Activated T-helper 17 cell treated with anti-CD3 and anti-CD28 coated beads, Interleukin-2, amount 50 U/mL, for 72 hours (primary cell): ENCODE measurements around the gene MED10. TPM values are rescaled to one million over a fixed set of nuclear protein-coding genes. Genes with fewer than 3 reads are reported as not detected.

Source experiments
- ATAC-seq: fragments of 150-1000 bp; cut with Tn5 transposase; replicated peaks from 2 replicates; pipeline ENCODE4 v1.10.0; 2021; ENCODE audit warnings: mild to moderate bottlenecking, moderate library complexity
- H3K27ac Mint-ChIP-seq: one replicate; pipeline ENCODE4 v1.8.0; 2022; ENCODE audit warnings: mixed read lengths
- H3K27me3 Mint-ChIP-seq: one replicate; pipeline ENCODE4 v1.8.0; 2022; ENCODE audit warnings: mixed read lengths
- H3K36me3 Mint-ChIP-seq: one replicate; pipeline ENCODE4 v1.8.0; 2022; ENCODE audit warnings: low read depth, mild to moderate bottlenecking, mixed read lengths
- H3K4me1 Mint-ChIP-seq: one replicate; pipeline ENCODE4 v1.8.0; 2022; ENCODE audit warnings: mixed read lengths
- H3K4me3 Mint-ChIP-seq: one replicate; pipeline ENCODE4 v1.8.0; 2022; ENCODE audit warnings: mild to moderate bottlenecking, mixed read lengths
- H3K9me3 Mint-ChIP-seq: one replicate; pipeline ENCODE4 v1.8.0; 2022; ENCODE audit warnings: mixed read lengths
- total RNA-seq, 2 donors: library from RNA; stranded (reverse); gene quantifications; one replicate each; pipeline ENCODE4 v1.2.3, GENCODE V29; 2022

The MED10 gene
- total RNA-seq, 2 donors from 2014 or later: 65.8 to 92.1 TPM

DNA sequence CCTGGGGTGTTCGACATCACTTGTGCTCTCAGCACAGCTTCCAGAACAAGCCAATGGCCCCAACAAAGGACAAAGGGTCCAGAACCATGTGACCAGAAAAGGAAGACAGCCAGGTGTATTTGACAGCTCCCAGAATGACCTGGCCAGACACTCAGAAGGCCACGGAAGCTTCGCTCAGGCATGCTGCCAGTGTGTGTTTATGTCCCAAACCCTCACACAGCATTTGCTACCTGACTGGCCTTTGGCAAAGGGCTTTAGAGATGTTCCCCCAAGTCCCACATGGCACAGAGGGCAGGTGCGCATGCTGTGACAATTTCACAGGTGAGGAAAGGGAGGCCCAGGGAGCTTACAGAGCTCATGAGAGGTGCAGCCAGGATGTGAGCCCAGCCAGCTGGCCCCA is 39.5 kb downstream of the MED10 start:
- Mint-ChIP-seq H3K27me3 (no peaks in the 10 kb centered on the region), H3K4me1 (no peaks in the 10 kb centered on the region), H3K4me3 (no peak overlapping the region), H3K27ac (no peak overlapping the region), H3K36me3 (no peaks in the 10 kb centered on the region), H3K9me3 (no peaks in the 10 kb centered on the region)
- ATAC-seq: no peak

DNA sequence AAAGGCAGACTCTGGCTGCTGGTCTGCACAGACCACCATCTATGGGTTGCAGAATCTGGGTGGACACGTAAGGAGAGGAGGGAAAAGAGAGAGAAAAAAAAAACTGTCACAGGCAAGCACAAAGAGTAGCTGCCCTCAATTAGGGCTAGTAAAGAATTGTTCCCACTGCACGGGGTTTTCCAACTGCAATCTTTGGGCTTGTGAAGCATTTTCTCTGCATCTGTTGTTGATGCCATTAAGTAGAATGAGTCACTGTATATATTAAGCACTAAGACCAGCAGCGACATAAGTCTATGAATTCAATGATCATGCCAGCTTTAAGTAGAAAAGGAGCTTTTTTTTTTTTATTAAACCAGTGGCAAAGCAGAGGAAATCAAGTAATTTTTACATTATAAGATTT is 40.2 kb downstream of the MED10 start:
- Mint-ChIP-seq H3K27ac (no peak overlapping the region), H3K36me3 (no peaks in the 10 kb centered on the region), H3K4me1 (no peaks in the 10 kb centered on the region), H3K4me3 (no peak overlapping the region), H3K9me3 (no peaks in the 10 kb centered on the region), H3K27me3 (no peaks in the 10 kb centered on the region)
- no peak for ATAC-seq

DNA sequence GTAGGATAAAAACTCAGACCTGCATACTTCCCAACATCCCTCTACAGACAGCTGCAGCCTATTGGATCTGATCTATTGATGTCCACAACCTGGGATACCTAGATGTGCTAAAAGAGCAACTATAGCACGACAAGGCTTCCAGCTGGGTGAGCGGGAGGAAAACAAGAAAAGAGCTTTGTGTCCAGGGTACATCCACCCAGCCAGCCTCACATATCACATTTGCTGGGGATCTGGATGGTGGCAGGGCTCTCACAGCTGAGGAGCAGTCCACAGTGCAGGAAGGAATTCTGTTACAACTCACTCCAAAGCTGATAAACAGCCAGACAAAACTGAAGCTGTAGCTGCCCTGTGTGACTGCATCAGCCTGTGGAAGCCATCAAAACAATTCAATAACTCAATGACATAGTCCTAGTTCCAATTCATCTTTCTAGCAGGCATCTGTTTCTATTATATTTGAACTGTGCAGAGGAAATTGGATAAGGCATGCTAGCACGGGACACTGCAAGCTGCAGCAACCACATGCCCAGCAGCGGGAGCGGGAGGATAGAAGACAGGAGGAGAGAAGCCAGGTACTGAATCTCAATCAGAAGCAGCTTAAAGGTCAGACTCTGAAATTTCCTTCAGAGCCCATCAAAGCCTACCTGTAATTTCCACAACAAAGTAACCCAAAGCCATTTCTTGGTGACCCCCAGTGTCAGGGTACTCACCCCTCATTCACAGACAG is 45.0 kb downstream of the MED10 start:
- Mint-ChIP-seq H3K27ac (no peak overlapping the region), H3K9me3 (peaks cover 9% of the 10 kb centered on the region), H3K36me3 (no peaks in the 10 kb centered on the region), H3K4me1 (no peaks in the 10 kb centered on the region), H3K4me3 (no peak overlapping the region), H3K27me3 (no peaks in the 10 kb centered on the region)
- ATAC-seq: no peak

DNA sequence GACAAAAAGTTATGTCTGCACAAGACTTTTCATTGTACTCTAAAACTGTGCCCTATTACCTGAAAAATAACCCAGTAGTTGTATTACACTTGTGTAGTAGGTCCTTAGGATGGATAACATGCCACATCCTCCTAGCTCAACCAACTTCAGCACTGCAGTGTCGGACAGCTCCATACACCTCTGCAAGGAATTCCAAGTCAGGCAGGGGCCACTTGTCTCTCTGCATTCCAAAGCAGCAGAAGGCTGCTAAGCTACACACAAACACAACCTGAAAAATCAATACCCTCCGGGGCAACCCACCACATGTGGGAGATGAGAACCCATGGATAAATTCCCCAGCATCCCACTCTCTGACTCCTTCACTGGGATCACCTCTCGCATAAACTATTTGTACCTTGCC is 50.2 kb downstream of the MED10 start:
- no peak overlapping the region for H3K4me3 Mint-ChIP-seq
- no peaks in the 10 kb centered on the region for H3K27me3 Mint-ChIP-seq
- ATAC-seq: no peak
- H3K4me1 Mint-ChIP-seq: no peaks in the 10 kb centered on the region
- no peak overlapping the region for H3K27ac Mint-ChIP-seq
- peaks cover 9% of the 10 kb centered on the region for H3K9me3 Mint-ChIP-seq
- H3K36me3 Mint-ChIP-seq: no peaks in the 10 kb centered on the region

DNA sequence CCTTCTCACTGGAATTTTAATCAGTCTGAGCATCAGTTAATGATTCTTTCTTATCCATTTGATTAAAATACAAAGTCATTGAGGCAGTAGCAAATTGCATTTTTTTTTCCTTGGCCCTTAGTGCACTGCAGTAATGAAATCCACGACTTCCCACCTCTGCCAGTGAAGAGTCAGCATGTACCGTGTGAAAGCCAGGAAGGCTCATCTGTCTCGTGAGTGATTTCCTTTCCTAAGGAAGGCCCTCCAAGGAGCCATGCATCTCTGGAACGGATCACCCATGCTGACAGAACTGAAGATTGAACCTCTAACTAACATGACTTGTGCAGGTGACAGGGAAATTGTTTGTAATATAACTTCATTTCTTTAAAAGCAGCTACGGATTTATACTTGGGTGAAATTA is 51.6 kb downstream of the MED10 start:
- H3K27me3 Mint-ChIP-seq: no peaks in the 10 kb centered on the region
- ATAC-seq: no peak
- no peaks in the 10 kb centered on the region for H3K36me3 Mint-ChIP-seq
- no peak overlapping the region for H3K27ac Mint-ChIP-seq
- no peaks in the 10 kb centered on the region for H3K4me1 Mint-ChIP-seq
- peaks cover 9% of the 10 kb centered on the region for H3K9me3 Mint-ChIP-seq
- no peak overlapping the region for H3K4me3 Mint-ChIP-seq

DNA sequence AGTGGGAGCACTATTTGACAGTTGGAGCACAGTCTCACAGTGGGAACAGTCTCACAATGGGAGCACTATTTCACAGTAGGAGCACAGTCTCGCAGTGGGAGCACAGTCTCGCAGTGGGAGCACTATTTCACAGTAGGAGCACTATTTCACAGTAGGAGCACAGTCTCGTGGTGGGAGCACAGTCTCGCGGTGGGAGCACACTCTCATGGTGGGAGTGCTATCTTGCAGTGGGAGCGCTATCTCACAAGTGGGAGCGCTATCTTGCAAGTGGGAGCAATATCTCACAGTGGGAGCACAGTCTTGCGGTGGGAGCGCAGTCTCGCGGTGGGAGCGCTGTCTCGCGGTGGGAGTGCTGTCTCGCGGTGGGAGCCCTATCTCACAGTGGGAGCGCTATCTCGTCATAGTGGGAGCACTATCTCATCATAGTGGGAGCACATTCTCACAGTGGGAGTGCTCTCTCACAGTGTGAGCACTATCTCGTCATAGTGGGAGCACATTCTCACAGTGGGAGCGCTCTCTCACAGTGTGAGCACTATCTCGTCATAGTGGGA is 56.1 kb downstream of the MED10 start:
- Mint-ChIP-seq H3K4me1 (no peaks in the 10 kb centered on the region), H3K27ac (no peak overlapping the region)

More for the DNA sequence above, 56.1 kb downstream of the MED10 start:
- no peaks in the 10 kb centered on the region for H3K27me3 Mint-ChIP-seq
- H3K4me3 Mint-ChIP-seq: no peak overlapping the region
- no peaks in the 10 kb centered on the region for H3K36me3 Mint-ChIP-seq
- no peaks in the 10 kb centered on the region for H3K9me3 Mint-ChIP-seq
- no peak for ATAC-seq

Other genes with a start within 250 kb of the MED10 start
- not detected for gene UBE2QL1, start 70.3 kb upstream of the MED10 start, total RNA-seq